Peyer's patch (tissue), 4 donors: ENCODE measurements around the gene ARMH1.

Source experiments
- POLR2A ChIP-seq, 2 donors: fragments of 450-650 bp; IDR thresholded peaks; one replicate each; pipeline ENCODE4 v1.5.1; 2017; ENCODE audit warnings: antibody characterized with exemption in 2 of 2, mild to moderate bottlenecking in 2 of 2, moderate library complexity in 2 of 2
- TF ChIP-seq, protein P1 (sequence below), 6 experiments: fragments of 450-650 bp in 4 of 6; fragments of 200-600 bp in 2 of 6; sonication (generic) in 1 of 6; IDR thresholded peaks; one replicate each; pipeline ENCODE4 v1.5.1; 2017 to 2019; ENCODE audit warnings: antibody characterized with exemption in 6 of 6, mild to moderate bottlenecking in 3 of 6, moderate library complexity in 1 of 6

DNA sequence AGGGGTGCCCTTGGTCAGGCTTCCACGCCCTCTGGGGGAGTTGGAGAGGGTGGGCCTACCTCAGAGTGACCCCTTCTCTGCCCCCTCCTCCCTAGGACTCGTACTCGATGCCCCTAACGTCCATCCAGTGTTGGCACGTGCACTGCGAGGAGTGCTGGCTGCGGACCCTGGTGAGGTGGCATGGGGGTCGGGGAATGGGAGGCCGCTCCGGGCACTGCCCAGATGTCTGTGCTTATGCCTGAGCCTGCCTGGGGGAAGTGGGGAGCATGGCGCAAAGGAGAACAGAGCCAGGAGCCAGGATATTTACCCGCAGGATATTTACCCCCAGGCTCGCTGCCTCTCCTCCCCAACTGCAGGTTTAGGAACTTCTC is 24.7 kb upstream of the ARMH1 start:
- TF ChIP-seq, protein P1, sequence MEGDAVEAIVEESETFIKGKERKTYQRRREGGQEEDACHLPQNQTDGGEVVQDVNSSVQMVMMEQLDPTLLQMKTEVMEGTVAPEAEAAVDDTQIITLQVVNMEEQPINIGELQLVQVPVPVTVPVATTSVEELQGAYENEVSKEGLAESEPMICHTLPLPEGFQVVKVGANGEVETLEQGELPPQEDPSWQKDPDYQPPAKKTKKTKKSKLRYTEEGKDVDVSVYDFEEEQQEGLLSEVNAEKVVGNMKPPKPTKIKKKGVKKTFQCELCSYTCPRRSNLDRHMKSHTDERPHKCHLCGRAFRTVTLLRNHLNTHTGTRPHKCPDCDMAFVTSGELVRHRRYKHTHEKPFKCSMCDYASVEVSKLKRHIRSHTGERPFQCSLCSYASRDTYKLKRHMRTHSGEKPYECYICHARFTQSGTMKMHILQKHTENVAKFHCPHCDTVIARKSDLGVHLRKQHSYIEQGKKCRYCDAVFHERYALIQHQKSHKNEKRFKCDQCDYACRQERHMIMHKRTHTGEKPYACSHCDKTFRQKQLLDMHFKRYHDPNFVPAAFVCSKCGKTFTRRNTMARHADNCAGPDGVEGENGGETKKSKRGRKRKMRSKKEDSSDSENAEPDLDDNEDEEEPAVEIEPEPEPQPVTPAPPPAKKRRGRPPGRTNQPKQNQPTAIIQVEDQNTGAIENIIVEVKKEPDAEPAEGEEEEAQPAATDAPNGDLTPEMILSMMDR (IDR thresholded peaks at IDR 0.05), result no peak
- no peak for TF ChIP-seq POLR2A (IDR thresholded peaks at IDR 0.05)
